Activated CD8-positive, alpha-beta T cell treated with anti-CD3 and anti-CD28 coated beads for 36 hours (primary cell): ENCODE measurements around the gene CXCL14. TPM values are rescaled to one million over a fixed set of nuclear protein-coding genes. Genes with fewer than 3 reads are reported as not detected.

Source experiments
- ATAC-seq: fragments of 200-7000 bp; cut with Tn5 transposase; one replicate; pipeline ENCODE4 v1.10.0; 2021; ENCODE audit warnings: mild to moderate bottlenecking, moderate library complexity
- CTCF ChIA-PET: fragments of 350-600 bp; sonication (Branson Sonifier 250); formaldehyde crosslinking; loops from one replicate; lab custom pipeline; 2021; ENCODE audit warnings: antibody characterized with exemption; lab: Charles Lee
- POLR2A ChIA-PET: fragments of 350-600 bp; sonication (Branson Sonifier 250); formaldehyde crosslinking; loops from one replicate; lab custom pipeline; 2021; ENCODE audit warnings: antibody characterized with exemption; lab: Charles Lee
- DNase-seq: peaks from one replicate; pipeline ENCODE4 v3.0.0-alpha.2; 2020
- H3K27ac Mint-ChIP-seq: one replicate; pipeline ENCODE4 v1.8.0; 2021; ENCODE audit warnings: mild to moderate bottlenecking, mixed read lengths
- H3K27me3 Mint-ChIP-seq: one replicate; pipeline ENCODE4 v1.8.0; 2021; ENCODE audit warnings: mixed read lengths
- H3K36me3 Mint-ChIP-seq: one replicate; pipeline ENCODE4 v1.8.0; 2021; ENCODE audit warnings: low read depth, mixed read lengths
- H3K4me1 Mint-ChIP-seq: one replicate; pipeline ENCODE4 v1.8.0; 2021; ENCODE audit warnings: low read depth, mixed read lengths
- H3K4me3 Mint-ChIP-seq: one replicate; pipeline ENCODE4 v1.8.0; 2021; ENCODE audit warnings: mild to moderate bottlenecking, moderate library complexity, mixed read lengths
- H3K9me3 Mint-ChIP-seq: one replicate; pipeline ENCODE4 v1.8.0; 2021; ENCODE audit warnings: mixed read lengths
- intact Hi-C: fragments of 100-400 bp; cut with micrococcal nuclease; formaldehyde crosslinking; loops from one replicate; pipeline ENCODE4 v1.10.0; 2022
- total RNA-seq, 2 experiments: library from RNA; stranded (reverse); gene quantifications; one replicate each; pipeline ENCODE4 v1.2.3, GENCODE V29; 2021
- TF ChIP-seq, protein P1 (sequence below): fragments of 200-600 bp; IDR thresholded peaks from one replicate; pipeline ENCODE4 v1.8.0; 2022; ENCODE audit warnings: antibody characterized with exemption, mild to moderate bottlenecking

CXCL14 gene
- total RNA-seq, 2 experiments from 2014 or later, result not detected

DNA sequence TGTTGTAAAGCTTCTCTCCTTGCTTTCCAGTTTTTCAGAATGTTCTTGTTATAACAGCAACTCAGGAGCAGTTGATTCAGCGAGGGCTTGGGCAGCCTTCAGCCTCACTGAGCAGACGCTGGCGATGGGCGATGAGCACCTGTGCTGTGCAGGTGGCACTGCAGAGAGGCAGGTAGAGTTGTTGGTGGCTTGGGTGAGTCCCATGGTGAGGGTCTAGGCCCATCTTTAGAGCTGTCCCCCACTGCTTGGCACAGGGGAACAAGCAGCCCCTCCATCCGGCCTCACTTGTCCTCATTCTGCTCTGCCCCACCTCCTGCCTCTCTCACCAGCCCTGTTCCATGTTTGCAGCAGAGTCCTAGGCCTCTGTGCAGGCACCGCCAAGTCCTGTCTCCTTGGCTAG lies 6.1 kb upstream of the CXCL14 start:
- TF ChIP-seq, protein P1, sequence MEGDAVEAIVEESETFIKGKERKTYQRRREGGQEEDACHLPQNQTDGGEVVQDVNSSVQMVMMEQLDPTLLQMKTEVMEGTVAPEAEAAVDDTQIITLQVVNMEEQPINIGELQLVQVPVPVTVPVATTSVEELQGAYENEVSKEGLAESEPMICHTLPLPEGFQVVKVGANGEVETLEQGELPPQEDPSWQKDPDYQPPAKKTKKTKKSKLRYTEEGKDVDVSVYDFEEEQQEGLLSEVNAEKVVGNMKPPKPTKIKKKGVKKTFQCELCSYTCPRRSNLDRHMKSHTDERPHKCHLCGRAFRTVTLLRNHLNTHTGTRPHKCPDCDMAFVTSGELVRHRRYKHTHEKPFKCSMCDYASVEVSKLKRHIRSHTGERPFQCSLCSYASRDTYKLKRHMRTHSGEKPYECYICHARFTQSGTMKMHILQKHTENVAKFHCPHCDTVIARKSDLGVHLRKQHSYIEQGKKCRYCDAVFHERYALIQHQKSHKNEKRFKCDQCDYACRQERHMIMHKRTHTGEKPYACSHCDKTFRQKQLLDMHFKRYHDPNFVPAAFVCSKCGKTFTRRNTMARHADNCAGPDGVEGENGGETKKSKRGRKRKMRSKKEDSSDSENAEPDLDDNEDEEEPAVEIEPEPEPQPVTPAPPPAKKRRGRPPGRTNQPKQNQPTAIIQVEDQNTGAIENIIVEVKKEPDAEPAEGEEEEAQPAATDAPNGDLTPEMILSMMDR, result no peak
- DNase-seq (no peak), ATAC-seq (no peak)
- no peak overlapping the region for H3K27ac Mint-ChIP-seq
- no peaks in the 10 kb centered on the region for H3K4me1 Mint-ChIP-seq
- no peaks in the 10 kb centered on the region for H3K36me3 Mint-ChIP-seq
- no peak overlapping the region for H3K4me3 Mint-ChIP-seq
- ChIA-PET POLR2A (no interaction called here), CTCF (interaction anchor here (2.3 kb wide), 1 partner anchor 19 kb away, joined by 10 read pairs; no protein-coding TSS in a partner anchor)
- intact Hi-C loops, result no loop called here
- H3K27me3 Mint-ChIP-seq, result peaks cover 27% of the 10 kb centered on the region
- H3K9me3 Mint-ChIP-seq, result no peaks in the 10 kb centered on the region

DNA sequence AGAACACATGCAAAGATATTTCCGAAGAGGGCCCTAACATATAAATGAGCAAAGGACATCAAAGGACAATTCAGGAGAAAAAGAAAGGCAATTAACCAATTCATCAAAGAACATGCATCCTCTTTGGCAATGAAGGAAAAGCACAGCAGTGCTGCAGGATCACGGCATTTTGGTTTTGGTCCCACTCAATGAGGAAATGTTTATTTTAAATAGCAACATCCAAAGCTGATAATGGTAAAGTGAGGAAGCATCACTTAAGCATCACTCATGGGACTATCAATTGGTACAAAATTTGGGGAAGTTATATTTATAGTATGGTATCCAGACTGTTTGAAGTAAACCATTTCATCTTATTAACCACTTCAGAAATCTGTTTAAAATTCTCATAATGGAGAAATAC lies 5.5 kb upstream of the CXCL14 start:
- Mint-ChIP-seq H3K4me1 (no peaks in the 10 kb centered on the region), H3K27me3 (peaks cover 34% of the 10 kb centered on the region), H3K27ac (no peak overlapping the region), H3K4me3 (no peak overlapping the region), H3K36me3 (no peaks in the 10 kb centered on the region), H3K9me3 (no peaks in the 10 kb centered on the region)
- intact Hi-C loops, result no loop called here
- DNase-seq (no peak), ATAC-seq (no peak)
- CTCF ChIA-PET, result interaction anchor here (2.3 kb wide), 1 partner anchor 18 kb away, joined by 10 read pairs; no protein-coding TSS in a partner anchor
- TF ChIP-seq, protein P1, result no peak
- POLR2A ChIA-PET, result no interaction called here

DNA sequence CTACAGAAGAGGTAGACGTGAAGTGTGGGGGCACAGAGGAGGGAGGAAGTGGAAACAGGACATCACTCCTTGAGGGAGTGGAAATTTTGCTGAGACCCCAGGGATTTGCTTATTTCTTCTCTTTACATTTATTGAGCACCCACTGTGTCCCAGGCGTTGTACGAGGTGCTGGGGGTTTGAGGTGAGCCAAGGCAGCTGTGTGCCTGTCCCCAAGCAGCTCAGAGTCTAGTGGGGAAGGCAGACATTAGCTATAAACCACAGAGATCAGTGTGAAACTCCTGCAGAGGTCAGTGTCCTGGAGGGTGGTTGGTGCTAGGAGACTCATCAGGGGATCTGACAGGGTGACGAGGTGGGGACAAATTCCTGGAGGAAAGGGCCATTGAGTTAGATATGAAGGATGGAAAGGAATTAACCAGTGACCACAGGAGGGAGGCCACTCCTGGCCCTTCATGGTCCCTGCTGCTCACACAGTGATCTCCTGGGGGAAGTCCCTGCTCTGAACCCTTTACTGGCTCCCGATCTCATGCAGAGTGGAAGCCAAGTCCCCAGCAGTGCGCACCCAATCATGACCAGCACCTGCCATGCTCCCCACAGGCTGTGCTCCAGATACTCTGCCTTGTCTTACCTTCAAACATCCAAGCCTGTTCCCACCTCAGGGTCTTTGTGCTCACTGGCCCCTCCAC lies 3.4 kb upstream of the CXCL14 start:
- no peak overlapping the region for H3K4me3 Mint-ChIP-seq
- CTCF ChIA-PET, result interaction anchor here (7.6 kb wide), 1 partner anchor 16 kb away, joined by 50 read pairs; no protein-coding TSS in a partner anchor
- no peaks in the 10 kb centered on the region for H3K9me3 Mint-ChIP-seq
- TF ChIP-seq, protein P1, result no peak
- H3K27ac Mint-ChIP-seq, result no peak overlapping the region
- ATAC-seq, result no peak
- no peak for DNase-seq
- no peaks in the 10 kb centered on the region for H3K36me3 Mint-ChIP-seq
- intact Hi-C loops, result no loop called here
- POLR2A ChIA-PET, result no interaction called here
- H3K27me3 Mint-ChIP-seq, result peaks cover 51% of the 10 kb centered on the region
- peaks cover 4% of the 10 kb centered on the region for H3K4me1 Mint-ChIP-seq

DNA sequence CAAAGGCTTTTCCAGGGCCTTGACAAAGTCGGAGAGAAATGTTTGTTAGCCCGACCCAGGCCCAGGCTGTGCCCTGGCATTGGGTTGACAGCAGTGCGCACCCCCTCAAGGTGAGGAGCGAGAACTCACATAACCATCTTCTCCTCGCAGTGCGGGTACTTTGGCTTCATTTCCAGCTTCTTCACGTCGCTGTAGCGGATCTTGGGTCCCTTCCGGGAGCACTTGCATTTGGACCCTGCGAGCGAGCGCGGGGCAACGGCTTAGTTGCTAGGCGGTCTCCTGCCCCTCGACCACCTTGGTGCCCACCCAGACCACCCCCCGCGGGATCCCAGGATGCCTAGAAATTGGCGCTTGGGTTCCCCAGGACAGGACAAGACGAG lies 496 bp downstream of the CXCL14 start:
- Mint-ChIP-seq H3K4me1 (peaks cover 4% of the 10 kb centered on the region), H3K27ac (no peak overlapping the region), H3K9me3 (no peaks in the 10 kb centered on the region), H3K4me3 (no peak overlapping the region), H3K27me3 (peaks cover 55% of the 10 kb centered on the region), H3K36me3 (no peaks in the 10 kb centered on the region)
- intact Hi-C loops, result no loop called here
- ChIA-PET CTCF (interaction anchor here (7.6 kb wide), 1 partner anchor 12 kb away, joined by 50 read pairs; no protein-coding TSS in a partner anchor), POLR2A (no interaction called here)
- DNase-seq (no peak), ATAC-seq (no peak)
- TF ChIP-seq, protein P1, result no peak

DNA sequence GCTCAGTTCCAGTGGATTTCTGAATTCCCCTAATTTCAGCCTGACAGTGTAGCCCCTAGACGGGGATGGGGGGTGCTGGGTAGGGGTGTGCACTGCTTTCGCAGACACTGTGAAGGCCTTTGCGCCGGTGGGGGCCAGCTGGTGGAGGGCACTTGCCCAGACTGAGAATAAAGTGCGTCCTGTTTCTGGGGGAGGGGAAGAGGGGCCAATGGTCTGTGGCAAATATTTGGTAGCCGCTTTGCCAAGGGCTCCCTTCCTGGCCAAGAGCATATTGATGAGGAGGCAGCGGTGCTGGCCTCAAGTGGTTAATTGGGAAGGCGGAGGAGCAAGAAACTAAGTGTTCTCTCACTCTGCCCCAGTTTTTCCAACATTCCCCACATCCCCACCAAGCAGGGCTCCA lies 1.4 kb downstream of the CXCL14 start:
- H3K27me3 Mint-ChIP-seq, result peaks cover 48% of the 10 kb centered on the region
- POLR2A ChIA-PET, result no interaction called here
- ATAC-seq (no peak), DNase-seq (no peak)
- peaks cover 4% of the 10 kb centered on the region for H3K4me1 Mint-ChIP-seq
- no peaks in the 10 kb centered on the region for H3K9me3 Mint-ChIP-seq
- H3K4me3 Mint-ChIP-seq, result no peak overlapping the region
- TF ChIP-seq, protein P1, result no peak
- CTCF ChIA-PET, result interaction anchor here (1.4 to 7.6 kb wide), 2 partner anchors 11 to 15 kb away, joined by 3 to 50 read pairs; no protein-coding TSS in a partner anchor
- no peaks in the 10 kb centered on the region for H3K36me3 Mint-ChIP-seq
- intact Hi-C loops, result no loop called here
- no peak overlapping the region for H3K27ac Mint-ChIP-seq
